Breast epithelium (tissue), 4 donors: ENCODE data around the gene TEX261. TPM values are rescaled to one million over a fixed set of nuclear protein-coding genes. Genes with fewer than 3 reads are reported as not detected.

Source experiments
- DNase-seq, 2 donors: peaks; one replicate each; pipeline ENCODE4 v3.0.0-alpha.2; 2019; ENCODE audit warnings: low spot score in 2 of 2
- H3K27ac ChIP-seq, 2 donors: fragments of 200-600 bp; sonication (generic) in 1 of 2; one replicate each; pipeline ENCODE4 v1.5.1; 2016 to 2019; ENCODE audit warnings: mild to moderate bottlenecking in 1 of 2
- H3K27me3 ChIP-seq, 2 donors: fragments of 200-600 bp; sonication (generic) in 1 of 2; one replicate each; pipeline versions ENCODE4 v1.5.1 to v1.6.0; 2017 to 2019; ENCODE audit warnings: control low read depth in 1 of 2, mild to moderate bottlenecking in 1 of 2
- H3K36me3 ChIP-seq: fragments of 200-600 bp; one replicate; pipeline ENCODE4 v1.5.1; 2019
- H3K4me1 ChIP-seq, 2 donors: fragments of 200-600 bp; sonication (generic); one replicate each; pipeline ENCODE4 v1.5.1; 2016 to 2019; ENCODE audit warnings: control low read depth in 1 of 2
- H3K4me3 ChIP-seq, 3 donors: fragments of 200-600 bp; sonication (generic); 1 replicate in 2 of 3; 2 replicates in 1 of 3; pipeline ENCODE4 v1.5.1; 2016 to 2019; ENCODE audit warnings: mild to moderate bottlenecking in 3 of 3, moderate library complexity in 2 of 3
- H3K9me3 ChIP-seq, 2 donors: fragments of 200-600 bp; sonication (generic) in 1 of 2; one replicate each; pipeline ENCODE4 v1.5.1; 2016 to 2019; ENCODE audit warnings: control low read depth in 1 of 2
- CTCF ChIP-seq, 3 donors: fragments of 450-650 bp; IDR thresholded peaks; one replicate each; pipeline ENCODE4 v1.5.1; 2016 to 2017; ENCODE audit warnings: antibody characterized with exemption in 3 of 3, mild to moderate bottlenecking in 3 of 3, moderate library complexity in 3 of 3
- POLR2A ChIP-seq: fragments of 450-650 bp; IDR thresholded peaks from one replicate; pipeline ENCODE4 v1.6.1; 2016; ENCODE audit warnings: antibody characterized with exemption, mild to moderate bottlenecking, moderate library complexity
- POLR2AphosphoS5 ChIP-seq, 3 donors: sonication (generic); formaldehyde crosslinking; IDR thresholded peaks; one replicate each; pipeline ENCODE4 v1.6.1; 2017; ENCODE audit warnings: antibody characterized with exemption in 3 of 3
- intact Hi-C: fragments of 100-400 bp; cut with DNase I; formaldehyde crosslinking; loops from one replicate; pipeline ENCODE4 v1.15.1; 2023; ENCODE audit warnings: low total_unique reads
- total RNA-seq, 3 donors: library from RNA; depleted of rRNA; stranded (reverse); fragments of >200 nt; gene quantifications; one replicate each; pipeline ENCODE4 v1.1.0, GENCODE V29; 2016

Gene TEX261
- total RNA-seq, 3 donors from 2014 or later = 39.5 to 48.8 (median 40.0) TPM

GRCh38 chr2:70949086-70949485, 45.6 kb downstream of the TEX261 start:
- Histone ChIP-seq H3K4me1 (no peaks in the 10 kb centered on the region), H3K9me3 (no peaks in the 10 kb centered on the region), H3K36me3 (no peaks in the 10 kb centered on the region), H3K4me3 (no peak overlapping the region), H3K27me3 (no peaks in the 10 kb centered on the region), H3K27ac (no peak overlapping the region)
- TF ChIP-seq POLR2A (no peak), CTCF (IDR thresholded peaks at IDR 0.05) (no peak), POLR2AphosphoS5 (IDR thresholded peaks at IDR 0.05) (no peak)
- peak in 1 of 2 donors; percentile 12 for DNase-seq
- intact Hi-C loops = no loop called here

- H3K4me1 ChIP-seq = no peaks in the 10 kb centered on the region
- no peaks in the 10 kb centered on the region for H3K9me3 ChIP-seq
- TF ChIP-seq POLR2AphosphoS5 (IDR thresholded peaks at IDR 0.05) = no peak
- peak; percentile 29 to 87 (median 76) for TF ChIP-seq CTCF (IDR thresholded peaks at IDR 0.05)
- TF ChIP-seq POLR2A = no peak
- H3K36me3 ChIP-seq = no peaks in the 10 kb centered on the region
- peak overlapping the region; percentile 32 to 58 (median 42) for H3K4me3 ChIP-seq
- no peak overlapping the region for H3K27ac ChIP-seq
- no peaks in the 10 kb centered on the region for H3K27me3 ChIP-seq
- peak; percentile 56 to 80 for DNase-seq
- intact Hi-C loops = no loop called here
These were observed 46.2 kb downstream of the TEX261 start for GRCh38 chr2:70948337-70949003.

GRCh38 chr2:70947556-70948184, 47.0 kb downstream of the TEX261 start:
- no peaks in the 10 kb centered on the region for H3K9me3 ChIP-seq
- H3K27ac ChIP-seq = no peak overlapping the region
- peak; percentile 12 to 14 for DNase-seq
- peak overlapping the region in 2 of 3 donors; percentile 42 to 58 for H3K4me3 ChIP-seq
- H3K27me3 ChIP-seq = no peaks in the 10 kb centered on the region
- TF ChIP-seq POLR2A (no peak), CTCF (IDR thresholded peaks at IDR 0.05) (no peak), POLR2AphosphoS5 (IDR thresholded peaks at IDR 0.05) (no peak)
- H3K36me3 ChIP-seq = no peaks in the 10 kb centered on the region
- no peaks in the 10 kb centered on the region for H3K4me1 ChIP-seq
- intact Hi-C loops = no loop called here

GRCh38 chr2:70946832-70947442, 47.7 kb downstream of the TEX261 start:
- no peak for TF ChIP-seq POLR2AphosphoS5 (IDR thresholded peaks at IDR 0.05)
- no peak for TF ChIP-seq POLR2A
- TF ChIP-seq CTCF (IDR thresholded peaks at IDR 0.05) = peak; percentile 35 to 79 (median 69)

More at GRCh38 chr2:70946832-70947442, 47.7 kb downstream of the TEX261 start:
- intact Hi-C loops = no loop called here
- Histone ChIP-seq H3K27me3 (no peaks in the 10 kb centered on the region), H3K27ac (no peak overlapping the region), H3K4me3 (no peak overlapping the region), H3K36me3 (no peaks in the 10 kb centered on the region), H3K4me1 (no peaks in the 10 kb centered on the region), H3K9me3 (no peaks in the 10 kb centered on the region)
- peak in 1 of 2 donors; percentile 51 for DNase-seq
